ENCODE measurements around the gene SUPV3L1. TPM values are rescaled to one million over a fixed set of nuclear protein-coding genes. Genes with fewer than 3 reads are reported as not detected.
"Not testable (repeated sequence)": the region's sequence is repeated elsewhere in the genome, so short reads cannot be mapped to it uniquely, and the experiment has no call there.

SUPV3L1 gene
- total RNA-seq, 1 experiment from 2014 or later = 55.3 TPM

GRCh38 chr10:69250041-69250440 is 70.0 kb downstream of the SUPV3L1 start:
- TF ChIP-seq CTCF (conservative IDR thresholded peaks at IDR 0.05; ENCODE audit: low read depth, low read length) (no peak), EZH2 (IDR thresholded peaks at IDR 0.05; ENCODE audit: borderline replicate concordance, low read depth, low read length, poor library complexity, severe bottlenecking) (no peak)
- Histone ChIP-seq H3K27ac (ENCODE audit: low read depth, low read length, poor library complexity, severe bottlenecking) (no peak overlapping the region), H3K27me3 (replicated peaks; ENCODE audit: insufficient read depth, low read depth, low read length, poor library complexity) (no peaks in the 10 kb centered on the region), H3K9me3 (ENCODE audit: low read depth, low read length, poor library complexity, severe bottlenecking) (no peaks in the 10 kb centered on the region), H3K36me3 (ENCODE audit: insufficient read depth, low read length, poor library complexity, severe bottlenecking) (no peaks in the 10 kb centered on the region), H3K4me1 (ENCODE audit: insufficient read depth, low read length, poor library complexity, severe bottlenecking) (no peaks in the 10 kb centered on the region), H3K4me3 (ENCODE audit: low read depth, low read length, poor library complexity, severe bottlenecking) (no peak overlapping the region)
- no TSS peak for BruUV-seq (replicated peaks)
- ChIA-PET CTCF (no interaction called here), POLR2A (ENCODE audit: low non-redundant PET) (no interaction called here)
- no peak for DNase-seq (ENCODE audit: low spot score)
- intact Hi-C loops (cut with micrococcal nuclease; ENCODE audit: unreplicated experiment) = no loop called here

- H3K9me3 ChIP-seq (ENCODE audit: low read depth, low read length, poor library complexity, severe bottlenecking); H3K4me3 ChIP-seq (ENCODE audit: low read depth, low read length, poor library complexity, severe bottlenecking); H3K27ac ChIP-seq (ENCODE audit: low read depth, low read length, poor library complexity, severe bottlenecking); DNase-seq (ENCODE audit: low spot score); POLR2A ChIA-PET (ENCODE audit: low non-redundant PET); H3K4me1 ChIP-seq (ENCODE audit: insufficient read depth, low read length, poor library complexity, severe bottlenecking); H3K27me3 ChIP-seq (replicated peaks; ENCODE audit: insufficient read depth, low read depth, low read length, poor library complexity); CTCF ChIA-PET; H3K36me3 ChIP-seq (ENCODE audit: insufficient read depth, low read length, poor library complexity, severe bottlenecking); intact Hi-C loops (cut with micrococcal nuclease; ENCODE audit: unreplicated experiment); BruUV-seq (replicated peaks): not testable (repeated sequence)
These were observed 71.4 kb downstream of the SUPV3L1 start for GRCh38 chr10:69251417-69251816.

- ChIA-PET POLR2A (ENCODE audit: low non-redundant PET) (no interaction called here), CTCF (no interaction called here)
- no peak for DNase-seq (ENCODE audit: low spot score)
- Histone ChIP-seq H3K9me3 (ENCODE audit: low read depth, low read length, poor library complexity, severe bottlenecking) (no peaks in the 10 kb centered on the region), H3K27me3 (replicated peaks; ENCODE audit: insufficient read depth, low read depth, low read length, poor library complexity) (no peaks in the 10 kb centered on the region), H3K4me3 (ENCODE audit: low read depth, low read length, poor library complexity, severe bottlenecking) (no peak overlapping the region), H3K4me1 (ENCODE audit: insufficient read depth, low read length, poor library complexity, severe bottlenecking) (no peaks in the 10 kb centered on the region), H3K36me3 (ENCODE audit: insufficient read depth, low read length, poor library complexity, severe bottlenecking) (no peaks in the 10 kb centered on the region), H3K27ac (ENCODE audit: low read depth, low read length, poor library complexity, severe bottlenecking) (no peak overlapping the region)
- no peak for TF ChIP-seq EZH2 (IDR thresholded peaks at IDR 0.05; ENCODE audit: borderline replicate concordance, low read depth, low read length, poor library complexity, severe bottlenecking)
- no peak for TF ChIP-seq CTCF (conservative IDR thresholded peaks at IDR 0.05; ENCODE audit: low read depth, low read length)
- intact Hi-C loops (cut with micrococcal nuclease; ENCODE audit: unreplicated experiment) = no loop called here
- no TSS peak for BruUV-seq (replicated peaks)
These were observed 73.1 kb downstream of the SUPV3L1 start for GRCh38 chr10:69253171-69253570.

- BruUV-seq (replicated peaks) = no TSS peak
- H3K4me1 ChIP-seq (ENCODE audit: insufficient read depth, low read length, poor library complexity, severe bottlenecking) = no peaks in the 10 kb centered on the region
- H3K4me3 ChIP-seq (ENCODE audit: low read depth, low read length, poor library complexity, severe bottlenecking) = no peak overlapping the region
- CTCF ChIA-PET = no interaction called here
- POLR2A ChIA-PET (ENCODE audit: low non-redundant PET) = no interaction called here
- H3K27ac ChIP-seq (ENCODE audit: low read depth, low read length, poor library complexity, severe bottlenecking) = no peak overlapping the region
- DNase-seq (ENCODE audit: low spot score) = no peak
- no peaks in the 10 kb centered on the region for H3K9me3 ChIP-seq (ENCODE audit: low read depth, low read length, poor library complexity, severe bottlenecking)
- intact Hi-C loops (cut with micrococcal nuclease; ENCODE audit: unreplicated experiment) = no loop called here
- no peaks in the 10 kb centered on the region for H3K27me3 ChIP-seq (replicated peaks; ENCODE audit: insufficient read depth, low read depth, low read length, poor library complexity)
- TF ChIP-seq EZH2 (IDR thresholded peaks at IDR 0.05; ENCODE audit: borderline replicate concordance, low read depth, low read length, poor library complexity, severe bottlenecking) (no peak), CTCF (conservative IDR thresholded peaks at IDR 0.05; ENCODE audit: low read depth, low read length) (no peak)
- H3K36me3 ChIP-seq (ENCODE audit: insufficient read depth, low read length, poor library complexity, severe bottlenecking) = no peaks in the 10 kb centered on the region
These were observed 74.8 kb downstream of the SUPV3L1 start for GRCh38 chr10:69254877-69255276.
